ENCODE measurements around the gene TRA2B. TPM values are rescaled to one million over a fixed set of nuclear protein-coding genes. Genes with fewer than 3 reads are reported as not detected.

TRA2B gene
- total RNA-seq, 1 experiment from 2014 or later = 236 TPM

DNA sequence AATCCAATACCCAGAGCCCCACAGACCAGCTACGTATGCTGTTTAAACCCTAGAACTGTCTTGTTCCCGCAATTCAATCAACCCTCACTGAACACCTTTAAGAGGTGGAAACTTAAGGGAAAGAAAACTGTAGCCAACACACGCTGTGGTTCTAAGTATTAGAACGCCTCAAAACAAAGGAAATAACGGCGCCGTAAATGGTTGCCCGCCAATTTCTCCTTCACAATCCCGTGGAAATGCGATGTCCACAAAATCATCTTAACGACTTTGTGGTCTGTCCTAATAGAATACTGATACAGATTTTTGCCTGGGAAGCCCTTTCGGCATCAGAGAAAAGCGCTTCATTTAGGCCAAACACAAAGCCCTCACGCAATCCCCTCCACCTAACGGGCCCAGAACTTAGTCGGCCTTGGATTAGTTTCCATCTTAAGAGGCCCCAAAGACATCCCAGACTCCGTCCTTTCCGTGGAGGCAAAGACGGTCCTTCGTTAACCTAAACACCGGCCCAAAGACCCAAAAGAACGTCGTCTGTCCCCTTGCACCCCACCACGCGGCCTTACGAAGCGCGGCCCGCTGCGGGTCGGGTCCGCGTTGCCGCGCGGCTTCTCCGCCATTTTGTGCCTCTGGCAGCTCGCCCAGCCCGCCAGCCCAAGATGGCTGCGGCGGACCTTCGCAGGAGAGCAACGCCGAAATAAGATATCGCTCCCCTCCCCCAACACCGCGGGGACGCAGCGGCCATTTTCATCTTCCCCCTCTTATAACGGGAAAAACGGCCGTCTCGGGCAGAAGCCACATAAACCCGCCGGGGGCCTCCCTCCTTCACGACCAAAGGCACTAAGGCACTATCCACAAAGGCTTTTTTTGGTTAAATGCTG lies 763 bp downstream of the TRA2B start (continued):
- TF ChIP-seq, protein P1, sequence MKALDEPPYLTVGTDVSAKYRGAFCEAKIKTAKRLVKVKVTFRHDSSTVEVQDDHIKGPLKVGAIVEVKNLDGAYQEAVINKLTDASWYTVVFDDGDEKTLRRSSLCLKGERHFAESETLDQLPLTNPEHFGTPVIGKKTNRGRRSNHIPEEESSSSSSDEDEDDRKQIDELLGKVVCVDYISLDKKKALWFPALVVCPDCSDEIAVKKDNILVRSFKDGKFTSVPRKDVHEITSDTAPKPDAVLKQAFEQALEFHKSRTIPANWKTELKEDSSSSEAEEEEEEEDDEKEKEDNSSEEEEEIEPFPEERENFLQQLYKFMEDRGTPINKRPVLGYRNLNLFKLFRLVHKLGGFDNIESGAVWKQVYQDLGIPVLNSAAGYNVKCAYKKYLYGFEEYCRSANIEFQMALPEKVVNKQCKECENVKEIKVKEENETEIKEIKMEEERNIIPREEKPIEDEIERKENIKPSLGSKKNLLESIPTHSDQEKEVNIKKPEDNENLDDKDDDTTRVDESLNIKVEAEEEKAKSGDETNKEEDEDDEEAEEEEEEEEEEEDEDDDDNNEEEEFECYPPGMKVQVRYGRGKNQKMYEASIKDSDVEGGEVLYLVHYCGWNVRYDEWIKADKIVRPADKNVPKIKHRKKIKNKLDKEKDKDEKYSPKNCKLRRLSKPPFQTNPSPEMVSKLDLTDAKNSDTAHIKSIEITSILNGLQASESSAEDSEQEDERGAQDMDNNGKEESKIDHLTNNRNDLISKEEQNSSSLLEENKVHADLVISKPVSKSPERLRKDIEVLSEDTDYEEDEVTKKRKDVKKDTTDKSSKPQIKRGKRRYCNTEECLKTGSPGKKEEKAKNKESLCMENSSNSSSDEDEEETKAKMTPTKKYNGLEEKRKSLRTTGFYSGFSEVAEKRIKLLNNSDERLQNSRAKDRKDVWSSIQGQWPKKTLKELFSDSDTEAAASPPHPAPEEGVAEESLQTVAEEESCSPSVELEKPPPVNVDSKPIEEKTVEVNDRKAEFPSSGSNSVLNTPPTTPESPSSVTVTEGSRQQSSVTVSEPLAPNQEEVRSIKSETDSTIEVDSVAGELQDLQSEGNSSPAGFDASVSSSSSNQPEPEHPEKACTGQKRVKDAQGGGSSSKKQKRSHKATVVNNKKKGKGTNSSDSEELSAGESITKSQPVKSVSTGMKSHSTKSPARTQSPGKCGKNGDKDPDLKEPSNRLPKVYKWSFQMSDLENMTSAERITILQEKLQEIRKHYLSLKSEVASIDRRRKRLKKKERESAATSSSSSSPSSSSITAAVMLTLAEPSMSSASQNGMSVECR (CRISPR knock-in tag; IDR thresholded peaks at IDR 0.05; ENCODE audit: borderline replicate concordance) = no peak; the same call in 1 of the 2 replicates
- TF ChIP-seq, protein P2, sequence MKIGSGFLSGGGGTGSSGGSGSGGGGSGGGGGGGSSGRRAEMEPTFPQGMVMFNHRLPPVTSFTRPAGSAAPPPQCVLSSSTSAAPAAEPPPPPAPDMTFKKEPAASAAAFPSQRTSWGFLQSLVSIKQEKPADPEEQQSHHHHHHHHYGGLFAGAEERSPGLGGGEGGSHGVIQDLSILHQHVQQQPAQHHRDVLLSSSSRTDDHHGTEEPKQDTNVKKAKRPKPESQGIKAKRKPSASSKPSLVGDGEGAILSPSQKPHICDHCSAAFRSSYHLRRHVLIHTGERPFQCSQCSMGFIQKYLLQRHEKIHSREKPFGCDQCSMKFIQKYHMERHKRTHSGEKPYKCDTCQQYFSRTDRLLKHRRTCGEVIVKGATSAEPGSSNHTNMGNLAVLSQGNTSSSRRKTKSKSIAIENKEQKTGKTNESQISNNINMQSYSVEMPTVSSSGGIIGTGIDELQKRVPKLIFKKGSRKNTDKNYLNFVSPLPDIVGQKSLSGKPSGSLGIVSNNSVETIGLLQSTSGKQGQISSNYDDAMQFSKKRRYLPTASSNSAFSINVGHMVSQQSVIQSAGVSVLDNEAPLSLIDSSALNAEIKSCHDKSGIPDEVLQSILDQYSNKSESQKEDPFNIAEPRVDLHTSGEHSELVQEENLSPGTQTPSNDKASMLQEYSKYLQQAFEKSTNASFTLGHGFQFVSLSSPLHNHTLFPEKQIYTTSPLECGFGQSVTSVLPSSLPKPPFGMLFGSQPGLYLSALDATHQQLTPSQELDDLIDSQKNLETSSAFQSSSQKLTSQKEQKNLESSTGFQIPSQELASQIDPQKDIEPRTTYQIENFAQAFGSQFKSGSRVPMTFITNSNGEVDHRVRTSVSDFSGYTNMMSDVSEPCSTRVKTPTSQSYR (CRISPR knock-in tag; IDR thresholded peaks at IDR 0.05) = peak; percentile 89
- TF ChIP-seq FOXK1 (CRISPR knock-in tag; IDR thresholded peaks at IDR 0.05) (peak; percentile 13; the same call in 1 of the 2 replicates), FOXP1 (CRISPR knock-in tag; IDR thresholded peaks at IDR 0.05; ENCODE audit: borderline replicate concordance) (no peak), SMAD3 (CRISPR knock-in tag; IDR thresholded peaks at IDR 0.05; ENCODE audit: borderline replicate concordance) (0 out of 2 replicates have a peak, but pooled peaks have one; percentile 23), CREM (CRISPR knock-in tag; IDR thresholded peaks at IDR 0.05) (no peak), ELF4 (CRISPR knock-in tag; IDR thresholded peaks at IDR 0.05; ENCODE audit: low read depth) (no peak), ZNF396 (CRISPR knock-in tag; IDR thresholded peaks at IDR 0.05; ENCODE audit: borderline replicate concordance) (no peak), RORB (CRISPR knock-in tag; IDR thresholded peaks at IDR 0.05) (no peak), ZNF232 (CRISPR knock-in tag; IDR thresholded peaks at IDR 0.05) (no peak), ZNF263 (CRISPR knock-in tag; IDR thresholded peaks at IDR 0.05; ENCODE audit: low read depth) (no peak), TP53 (CRISPR knock-in tag; IDR thresholded peaks at IDR 0.05) (0 out of 2 replicates have a peak, but pooled peaks have one; percentile 30), NFE2L1 (CRISPR knock-in tag; IDR thresholded peaks at IDR 0.05) (peak; percentile 11; the same call in 1 of the 2 replicates), NFATC4 (CRISPR knock-in tag; IDR thresholded peaks at IDR 0.05) (peak; percentile 57; the same call in 1 of the 2 replicates)
- TF ChIP-seq, protein P3, sequence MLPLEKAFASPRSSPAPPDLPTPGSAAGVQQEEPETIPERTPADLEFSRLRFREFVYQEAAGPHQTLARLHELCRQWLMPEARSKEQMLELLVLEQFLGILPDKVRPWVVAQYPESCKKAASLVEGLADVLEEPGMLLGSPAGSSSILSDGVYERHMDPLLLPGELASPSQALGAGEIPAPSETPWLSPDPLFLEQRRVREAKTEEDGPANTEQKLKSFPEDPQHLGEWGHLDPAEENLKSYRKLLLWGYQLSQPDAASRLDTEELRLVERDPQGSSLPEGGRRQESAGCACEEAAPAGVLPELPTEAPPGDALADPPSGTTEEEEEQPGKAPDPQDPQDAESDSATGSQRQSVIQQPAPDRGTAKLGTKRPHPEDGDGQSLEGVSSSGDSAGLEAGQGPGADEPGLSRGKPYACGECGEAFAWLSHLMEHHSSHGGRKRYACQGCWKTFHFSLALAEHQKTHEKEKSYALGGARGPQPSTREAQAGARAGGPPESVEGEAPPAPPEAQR (CRISPR knock-in tag; IDR thresholded peaks at IDR 0.05) = no peak
- TF ChIP-seq, protein P4, sequence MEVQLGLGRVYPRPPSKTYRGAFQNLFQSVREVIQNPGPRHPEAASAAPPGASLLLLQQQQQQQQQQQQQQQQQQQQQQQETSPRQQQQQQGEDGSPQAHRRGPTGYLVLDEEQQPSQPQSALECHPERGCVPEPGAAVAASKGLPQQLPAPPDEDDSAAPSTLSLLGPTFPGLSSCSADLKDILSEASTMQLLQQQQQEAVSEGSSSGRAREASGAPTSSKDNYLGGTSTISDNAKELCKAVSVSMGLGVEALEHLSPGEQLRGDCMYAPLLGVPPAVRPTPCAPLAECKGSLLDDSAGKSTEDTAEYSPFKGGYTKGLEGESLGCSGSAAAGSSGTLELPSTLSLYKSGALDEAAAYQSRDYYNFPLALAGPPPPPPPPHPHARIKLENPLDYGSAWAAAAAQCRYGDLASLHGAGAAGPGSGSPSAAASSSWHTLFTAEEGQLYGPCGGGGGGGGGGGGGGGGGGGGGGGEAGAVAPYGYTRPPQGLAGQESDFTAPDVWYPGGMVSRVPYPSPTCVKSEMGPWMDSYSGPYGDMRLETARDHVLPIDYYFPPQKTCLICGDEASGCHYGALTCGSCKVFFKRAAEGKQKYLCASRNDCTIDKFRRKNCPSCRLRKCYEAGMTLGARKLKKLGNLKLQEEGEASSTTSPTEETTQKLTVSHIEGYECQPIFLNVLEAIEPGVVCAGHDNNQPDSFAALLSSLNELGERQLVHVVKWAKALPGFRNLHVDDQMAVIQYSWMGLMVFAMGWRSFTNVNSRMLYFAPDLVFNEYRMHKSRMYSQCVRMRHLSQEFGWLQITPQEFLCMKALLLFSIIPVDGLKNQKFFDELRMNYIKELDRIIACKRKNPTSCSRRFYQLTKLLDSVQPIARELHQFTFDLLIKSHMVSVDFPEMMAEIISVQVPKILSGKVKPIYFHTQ (CRISPR knock-in tag; IDR thresholded peaks at IDR 0.05) = peak; percentile 90
- TF ChIP-seq, protein P5, sequence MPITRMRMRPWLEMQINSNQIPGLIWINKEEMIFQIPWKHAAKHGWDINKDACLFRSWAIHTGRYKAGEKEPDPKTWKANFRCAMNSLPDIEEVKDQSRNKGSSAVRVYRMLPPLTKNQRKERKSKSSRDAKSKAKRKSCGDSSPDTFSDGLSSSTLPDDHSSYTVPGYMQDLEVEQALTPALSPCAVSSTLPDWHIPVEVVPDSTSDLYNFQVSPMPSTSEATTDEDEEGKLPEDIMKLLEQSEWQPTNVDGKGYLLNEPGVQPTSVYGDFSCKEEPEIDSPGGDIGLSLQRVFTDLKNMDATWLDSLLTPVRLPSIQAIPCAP (CRISPR knock-in tag; IDR thresholded peaks at IDR 0.05) = 0 out of 2 replicates have a peak, but pooled peaks have one; percentile 11
- TF ChIP-seq, protein P6, sequence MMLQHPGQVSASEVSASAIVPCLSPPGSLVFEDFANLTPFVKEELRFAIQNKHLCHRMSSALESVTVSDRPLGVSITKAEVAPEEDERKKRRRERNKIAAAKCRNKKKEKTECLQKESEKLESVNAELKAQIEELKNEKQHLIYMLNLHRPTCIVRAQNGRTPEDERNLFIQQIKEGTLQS (CRISPR knock-in tag; conservative IDR thresholded peaks at IDR 0.05) = no peak
- TF ChIP-seq, protein P7, sequence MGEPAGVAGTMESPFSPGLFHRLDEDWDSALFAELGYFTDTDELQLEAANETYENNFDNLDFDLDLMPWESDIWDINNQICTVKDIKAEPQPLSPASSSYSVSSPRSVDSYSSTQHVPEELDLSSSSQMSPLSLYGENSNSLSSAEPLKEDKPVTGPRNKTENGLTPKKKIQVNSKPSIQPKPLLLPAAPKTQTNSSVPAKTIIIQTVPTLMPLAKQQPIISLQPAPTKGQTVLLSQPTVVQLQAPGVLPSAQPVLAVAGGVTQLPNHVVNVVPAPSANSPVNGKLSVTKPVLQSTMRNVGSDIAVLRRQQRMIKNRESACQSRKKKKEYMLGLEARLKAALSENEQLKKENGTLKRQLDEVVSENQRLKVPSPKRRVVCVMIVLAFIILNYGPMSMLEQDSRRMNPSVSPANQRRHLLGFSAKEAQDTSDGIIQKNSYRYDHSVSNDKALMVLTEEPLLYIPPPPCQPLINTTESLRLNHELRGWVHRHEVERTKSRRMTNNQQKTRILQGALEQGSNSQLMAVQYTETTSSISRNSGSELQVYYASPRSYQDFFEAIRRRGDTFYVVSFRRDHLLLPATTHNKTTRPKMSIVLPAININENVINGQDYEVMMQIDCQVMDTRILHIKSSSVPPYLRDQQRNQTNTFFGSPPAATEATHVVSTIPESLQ (CRISPR knock-in tag; IDR thresholded peaks at IDR 0.05) = no peak
- TF ChIP-seq, protein P8, sequence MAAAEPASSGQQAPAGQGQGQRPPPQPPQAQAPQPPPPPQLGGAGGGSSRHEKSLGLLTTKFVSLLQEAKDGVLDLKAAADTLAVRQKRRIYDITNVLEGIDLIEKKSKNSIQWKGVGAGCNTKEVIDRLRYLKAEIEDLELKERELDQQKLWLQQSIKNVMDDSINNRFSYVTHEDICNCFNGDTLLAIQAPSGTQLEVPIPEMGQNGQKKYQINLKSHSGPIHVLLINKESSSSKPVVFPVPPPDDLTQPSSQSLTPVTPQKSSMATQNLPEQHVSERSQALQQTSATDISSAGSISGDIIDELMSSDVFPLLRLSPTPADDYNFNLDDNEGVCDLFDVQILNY (CRISPR knock-in tag; IDR thresholded peaks at IDR 0.05) = 0 out of 2 replicates have a peak, but pooled peaks have one; percentile 38
